ENCODE data around the gene TIMP4.

TIMP4 gene

GRCh38 chr3:12190221-12190807 is 31.6 kb upstream of the TIMP4 start:
- DNase-seq (ENCODE audit: insufficient read length, low spot score) (no peak), FAIRE-seq (no peak)
- no peak for TF ChIP-seq CTCF (IDR thresholded peaks at IDR 0.05; ENCODE audit: insufficient read depth, missing control alignments)

- no peak for TF ChIP-seq CTCF (IDR thresholded peaks at IDR 0.05; ENCODE audit: insufficient read depth, missing control alignments)
- DNase-seq (ENCODE audit: insufficient read length, low spot score) (no peak), FAIRE-seq (no peak)
Observed at GRCh38 chr3:12188681-12189287, 30.1 kb upstream of the TIMP4 start.

- no peak for TF ChIP-seq CTCF (IDR thresholded peaks at IDR 0.05; ENCODE audit: insufficient read depth, missing control alignments)
- no peak for FAIRE-seq
- no peak for DNase-seq (ENCODE audit: insufficient read length, low spot score)
Observed at GRCh38 chr3:12188328-12188648, 29.6 kb upstream of the TIMP4 start.

- no peak for DNase-seq (ENCODE audit: insufficient read length, low spot score)
- TF ChIP-seq CTCF (IDR thresholded peaks at IDR 0.05; ENCODE audit: insufficient read depth, missing control alignments): no peak
- FAIRE-seq: no peak
Observed at GRCh38 chr3:12187448-12188327, 29.0 kb upstream of the TIMP4 start.

GRCh38 chr3:12186515-12187286 is 28.0 kb upstream of the TIMP4 start:
- no peak for FAIRE-seq
- no peak for TF ChIP-seq CTCF (IDR thresholded peaks at IDR 0.05; ENCODE audit: insufficient read depth, missing control alignments)
- DNase-seq (ENCODE audit: insufficient read length, low spot score): no peak

- no peak for TF ChIP-seq CTCF (IDR thresholded peaks at IDR 0.05; ENCODE audit: insufficient read depth, missing control alignments)
- DNase-seq (ENCODE audit: insufficient read length, low spot score): no peak
- FAIRE-seq: no peak
Observed at GRCh38 chr3:12186046-12186445, 27.3 kb upstream of the TIMP4 start.

All from D721Med (cell line).